Measurements from ENCODE around the gene DENND10. TPM values are rescaled to one million over a fixed set of nuclear protein-coding genes. Genes with fewer than 3 reads are reported as not detected.
"Not testable (repeated sequence)": the region's sequence is repeated elsewhere in the genome, so short reads cannot be mapped to it uniquely, and the experiment has no call there.

DENND10 gene
- total RNA-seq (2014; rRNA removed; shearing (Covaris generic)): 59.5 and 62.2 TPM in 2 replicates

- peak; percentile 42 for DNase-seq (ENCODE audit: low spot score)
Observed at GRCh38 chr10:119103903-119104653, at the start of gene DENND10. Gene DENND10 (plus strand): TSS chr10:119104113. CDS start chr10:119104143, 30 bp downstream.

- no peak for DNase-seq (ENCODE audit: low spot score)
Observed at GRCh38 chr10:119055472-119055871, 48.4 kb upstream of the DENND10 start.

GRCh38 chr10:119058010-119058409, 45.9 kb upstream of the DENND10 start:
- DNase-seq (ENCODE audit: low spot score): no peak

- DNase-seq (ENCODE audit: low spot score): no peak
Observed at GRCh38 chr10:119059557-119059956, 44.4 kb upstream of the DENND10 start.

GRCh38 chr10:119060107-119060506, 43.8 kb upstream of the DENND10 start:
- DNase-seq (ENCODE audit: low spot score): no peak

GRCh38 chr10:119061352-119061751, 42.6 kb upstream of the DENND10 start:
- DNase-seq (ENCODE audit: low spot score): no peak

- DNase-seq (ENCODE audit: low spot score): no peak
Observed at GRCh38 chr10:119061926-119062325, 42.0 kb upstream of the DENND10 start.

- DNase-seq (ENCODE audit: low spot score): no peak
Observed at GRCh38 chr10:119070395-119071165, 33.3 kb upstream of the DENND10 start.

- DNase-seq (ENCODE audit: low spot score): no peak
Observed at GRCh38 chr10:119073584-119073983, 30.3 kb upstream of the DENND10 start.

- DNase-seq (ENCODE audit: low spot score): no peak
Observed at GRCh38 chr10:119078422-119079179, 25.3 kb upstream of the DENND10 start.

GRCh38 chr10:119079599-119080520, 24.1 kb upstream of the DENND10 start:
- DNase-seq (ENCODE audit: low spot score): peak; percentile 44

- DNase-seq (ENCODE audit: low spot score): peak; percentile 81
Observed at GRCh38 chr10:119080521-119081259, 23.2 kb upstream of the DENND10 start, which contains the start of gene EIF3A. Gene EIF3A (minus strand): TSS chr10:119080817. CDS start chr10:119080676, 141 bp downstream.

GRCh38 chr10:119084896-119085295, 19.0 kb upstream of the DENND10 start:
- DNase-seq (ENCODE audit: low spot score): no peak

- no peak for DNase-seq (ENCODE audit: low spot score)
Observed at GRCh38 chr10:119087271-119087882, 16.5 kb upstream of the DENND10 start.

GRCh38 chr10:119090026-119090795, 13.7 kb upstream of the DENND10 start:
- DNase-seq (ENCODE audit: low spot score): no peak

- peak; percentile 80 for DNase-seq (ENCODE audit: low spot score)
Observed at GRCh38 chr10:119090968-119091367, 12.9 kb upstream of the DENND10 start.

GRCh38 chr10:119095640-119096039, 8.3 kb upstream of the DENND10 start:
- DNase-seq (ENCODE audit: low spot score): no peak

GRCh38 chr10:119096641-119097415, 7.1 kb upstream of the DENND10 start:
- DNase-seq (ENCODE audit: low spot score): not testable (repeated sequence)

Measured in H4 (cell line).